Transverse colon (tissue), 3 donors: ENCODE results near the gene CADM1.

Source experiments
- POLR2A ChIP-seq: fragments of 450-650 bp; IDR thresholded peaks from one replicate; pipeline ENCODE4 v1.6.1; 2016; ENCODE audit warnings: antibody characterized with exemption, mild to moderate bottlenecking, moderate library complexity
- TF ChIP-seq, protein P1 (sequence below), 5 experiments: fragments of 200-600 bp in 3 of 5; fragments of 450-650 bp in 2 of 5; sonication (generic) in 3 of 5; IDR thresholded peaks; 1 replicate in 2 of 5; 2 replicates in 3 of 5; pipeline ENCODE4 v1.5.1; 2016 to 2017; ENCODE audit warnings: antibody characterized with exemption in 5 of 5, inconsistent platforms in 3 of 5, mild to moderate bottlenecking in 2 of 5, moderate library complexity in 1 of 5

DNA sequence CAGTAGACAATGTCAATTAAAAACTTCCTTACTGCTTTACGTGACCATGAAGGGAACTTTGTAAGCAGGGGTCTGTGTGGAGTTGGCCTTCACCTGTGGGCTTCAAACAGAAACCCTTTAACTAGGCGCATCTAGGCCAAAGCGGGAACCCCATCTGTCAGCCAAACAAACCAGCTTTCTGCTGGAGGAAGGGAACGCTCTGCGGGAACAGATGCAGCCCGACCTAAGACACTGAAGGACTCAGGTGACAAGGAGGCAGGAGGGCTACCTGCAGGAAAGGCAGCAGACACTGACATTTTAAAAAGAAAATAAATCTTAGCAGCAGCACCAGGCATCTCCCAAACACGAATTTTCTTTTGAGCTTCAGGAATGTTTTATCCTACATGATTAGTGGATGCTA lies 78.4 kb downstream of the CADM1 start:
- TF ChIP-seq, protein P1, sequence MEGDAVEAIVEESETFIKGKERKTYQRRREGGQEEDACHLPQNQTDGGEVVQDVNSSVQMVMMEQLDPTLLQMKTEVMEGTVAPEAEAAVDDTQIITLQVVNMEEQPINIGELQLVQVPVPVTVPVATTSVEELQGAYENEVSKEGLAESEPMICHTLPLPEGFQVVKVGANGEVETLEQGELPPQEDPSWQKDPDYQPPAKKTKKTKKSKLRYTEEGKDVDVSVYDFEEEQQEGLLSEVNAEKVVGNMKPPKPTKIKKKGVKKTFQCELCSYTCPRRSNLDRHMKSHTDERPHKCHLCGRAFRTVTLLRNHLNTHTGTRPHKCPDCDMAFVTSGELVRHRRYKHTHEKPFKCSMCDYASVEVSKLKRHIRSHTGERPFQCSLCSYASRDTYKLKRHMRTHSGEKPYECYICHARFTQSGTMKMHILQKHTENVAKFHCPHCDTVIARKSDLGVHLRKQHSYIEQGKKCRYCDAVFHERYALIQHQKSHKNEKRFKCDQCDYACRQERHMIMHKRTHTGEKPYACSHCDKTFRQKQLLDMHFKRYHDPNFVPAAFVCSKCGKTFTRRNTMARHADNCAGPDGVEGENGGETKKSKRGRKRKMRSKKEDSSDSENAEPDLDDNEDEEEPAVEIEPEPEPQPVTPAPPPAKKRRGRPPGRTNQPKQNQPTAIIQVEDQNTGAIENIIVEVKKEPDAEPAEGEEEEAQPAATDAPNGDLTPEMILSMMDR (IDR thresholded peaks at IDR 0.05) = no peak
- TF ChIP-seq POLR2A = no peak
